Measurements from ENCODE around the gene CSRP1. TPM values are rescaled to one million over a fixed set of nuclear protein-coding genes. Genes with fewer than 3 reads are reported as not detected.
A peak's percentile ranks its signal among the peaks of the same experiment; 100 is the strongest.
"Not testable (repeated sequence)": the region's sequence is repeated elsewhere in the genome, so short reads cannot be mapped to it uniquely, and the experiment has no call there.

The CSRP1 gene
- total RNA-seq, 2 experiments from 2014 or later: 46.4 to 89.8 TPM

DNA sequence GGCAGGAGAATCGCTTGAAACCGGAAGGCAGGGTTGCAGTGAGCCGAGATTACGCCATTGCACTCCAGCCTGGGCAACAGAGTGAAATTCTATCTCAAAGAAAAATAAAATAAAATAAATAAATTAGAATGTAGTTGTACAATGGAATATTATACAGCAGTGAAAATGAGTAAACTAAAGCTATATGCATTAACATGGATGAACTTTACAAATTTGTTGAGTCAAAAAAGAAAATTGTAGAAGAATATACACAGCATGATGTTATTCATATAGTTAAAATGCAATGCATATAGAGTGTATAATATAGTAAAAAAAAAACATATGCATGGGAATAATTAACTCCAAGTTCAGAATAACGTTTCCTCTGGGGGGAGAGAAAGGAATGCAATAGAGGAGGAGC lies 21.0 kb upstream of the CSRP1 start:
- no peaks in the 10 kb centered on the region for H3K4me1 ChIP-seq (ENCODE audit: insufficient read depth, low read length, poor library complexity, severe bottlenecking)
- no peaks in the 10 kb centered on the region for H3K79me2 ChIP-seq (ENCODE audit: insufficient read depth, low read depth, low read length)
- ChIA-PET POLR2A (interaction anchor here (0.6 to 0.7 kb wide), 2 partner anchors 19 to 223 kb away, joined by 3 read pairs; no protein-coding TSS in a partner anchor), CTCF (ENCODE audit: unreplicated experiment) (no interaction called here)
- no peak overlapping the region for H3K4me2 ChIP-seq (ENCODE audit: low read length)
- no peak for DNase-seq (ENCODE audit: low spot score)
- H3K4me3 ChIP-seq (ENCODE audit: low read depth, low read length, poor library complexity, severe bottlenecking): no peak overlapping the region
- intact Hi-C loops (cut with micrococcal nuclease; ENCODE audit: unreplicated experiment): no loop called here
- H3K9me2 ChIP-seq (ENCODE audit: insufficient read depth, low read length): no peaks in the 10 kb centered on the region
- TF ChIP-seq EZH2phosphoT487 (IDR thresholded peaks at IDR 0.05; ENCODE audit: borderline replicate concordance, low read depth, low read length): no peak
- TF ChIP-seq, protein P1, sequence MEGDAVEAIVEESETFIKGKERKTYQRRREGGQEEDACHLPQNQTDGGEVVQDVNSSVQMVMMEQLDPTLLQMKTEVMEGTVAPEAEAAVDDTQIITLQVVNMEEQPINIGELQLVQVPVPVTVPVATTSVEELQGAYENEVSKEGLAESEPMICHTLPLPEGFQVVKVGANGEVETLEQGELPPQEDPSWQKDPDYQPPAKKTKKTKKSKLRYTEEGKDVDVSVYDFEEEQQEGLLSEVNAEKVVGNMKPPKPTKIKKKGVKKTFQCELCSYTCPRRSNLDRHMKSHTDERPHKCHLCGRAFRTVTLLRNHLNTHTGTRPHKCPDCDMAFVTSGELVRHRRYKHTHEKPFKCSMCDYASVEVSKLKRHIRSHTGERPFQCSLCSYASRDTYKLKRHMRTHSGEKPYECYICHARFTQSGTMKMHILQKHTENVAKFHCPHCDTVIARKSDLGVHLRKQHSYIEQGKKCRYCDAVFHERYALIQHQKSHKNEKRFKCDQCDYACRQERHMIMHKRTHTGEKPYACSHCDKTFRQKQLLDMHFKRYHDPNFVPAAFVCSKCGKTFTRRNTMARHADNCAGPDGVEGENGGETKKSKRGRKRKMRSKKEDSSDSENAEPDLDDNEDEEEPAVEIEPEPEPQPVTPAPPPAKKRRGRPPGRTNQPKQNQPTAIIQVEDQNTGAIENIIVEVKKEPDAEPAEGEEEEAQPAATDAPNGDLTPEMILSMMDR (conservative IDR thresholded peaks at IDR 0.05; ENCODE audit: low read length): no peak
- no peak overlapping the region for H3K27ac ChIP-seq (ENCODE audit: low read depth, low read length, poor library complexity, severe bottlenecking)
- H2AFZ ChIP-seq (ENCODE audit: low read length): no peak overlapping the region
- H3K36me3 ChIP-seq (ENCODE audit: insufficient read depth, low read length): no peaks in the 10 kb centered on the region; the same call in 1 of the 2 replicates
- BruUV-seq (replicated peaks): no TSS peak
- H4K20me1 ChIP-seq (ENCODE audit: insufficient read depth, low read length): no peaks in the 10 kb centered on the region
- no peaks in the 10 kb centered on the region for H3K9me3 ChIP-seq (ENCODE audit: low read length)

DNA sequence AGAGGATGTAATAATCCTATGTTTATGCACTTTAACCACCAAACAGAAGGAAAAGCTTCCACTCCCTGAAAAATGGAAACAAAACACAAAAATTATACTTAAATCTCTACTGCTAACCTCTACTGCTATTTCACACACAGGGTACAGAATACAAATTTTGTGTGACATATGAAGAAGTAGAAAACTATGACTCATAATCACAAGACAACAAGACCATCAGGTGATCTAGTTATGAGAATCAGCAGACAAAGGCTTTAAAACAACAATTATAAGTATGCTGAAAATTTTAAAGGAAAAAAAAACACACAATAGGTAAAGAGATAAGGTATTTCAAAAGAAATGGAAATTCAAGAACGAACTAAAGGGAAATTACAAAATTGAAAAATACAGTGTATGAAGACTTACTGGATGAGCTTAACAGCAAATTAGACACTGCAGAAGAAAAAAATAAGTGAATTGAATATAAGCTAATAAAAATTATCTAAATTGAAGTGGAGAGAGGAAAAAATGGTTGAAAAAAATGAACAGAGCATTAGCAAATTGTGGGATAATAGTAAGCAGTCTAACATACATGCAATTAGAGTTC lies 18.4 kb upstream of the CSRP1 start:
- BruUV-seq (replicated peaks): TSS peak; percentile 35
- H2AFZ ChIP-seq (ENCODE audit: low read length): no peak overlapping the region
- intact Hi-C loops (cut with micrococcal nuclease; ENCODE audit: unreplicated experiment): no loop called here
- H3K4me2 ChIP-seq (ENCODE audit: low read length): no peak overlapping the region
- no peaks in the 10 kb centered on the region for H3K9me3 ChIP-seq (ENCODE audit: low read length)
- no peaks in the 10 kb centered on the region for H3K79me2 ChIP-seq (ENCODE audit: insufficient read depth, low read depth, low read length)
- H3K36me3 ChIP-seq (ENCODE audit: insufficient read depth, low read length): no peaks in the 10 kb centered on the region; the same call in 1 of the 2 replicates
- TF ChIP-seq, protein P1 (conservative IDR thresholded peaks at IDR 0.05; ENCODE audit: low read length): no peak
- TF ChIP-seq EZH2phosphoT487 (IDR thresholded peaks at IDR 0.05; ENCODE audit: borderline replicate concordance, low read depth, low read length): no peak
- H3K27ac ChIP-seq (ENCODE audit: low read depth, low read length, poor library complexity, severe bottlenecking): no peak overlapping the region
- no peaks in the 10 kb centered on the region for H4K20me1 ChIP-seq (ENCODE audit: insufficient read depth, low read length)
- no peak for DNase-seq (ENCODE audit: low spot score)
- ChIA-PET POLR2A (no interaction called here), CTCF (ENCODE audit: unreplicated experiment) (no interaction called here)
- H3K4me3 ChIP-seq (ENCODE audit: low read depth, low read length, poor library complexity, severe bottlenecking): no peak overlapping the region
- no peaks in the 10 kb centered on the region for H3K4me1 ChIP-seq (ENCODE audit: insufficient read depth, low read length, poor library complexity, severe bottlenecking)
- no peaks in the 10 kb centered on the region for H3K9me2 ChIP-seq (ENCODE audit: insufficient read depth, low read length)

DNA sequence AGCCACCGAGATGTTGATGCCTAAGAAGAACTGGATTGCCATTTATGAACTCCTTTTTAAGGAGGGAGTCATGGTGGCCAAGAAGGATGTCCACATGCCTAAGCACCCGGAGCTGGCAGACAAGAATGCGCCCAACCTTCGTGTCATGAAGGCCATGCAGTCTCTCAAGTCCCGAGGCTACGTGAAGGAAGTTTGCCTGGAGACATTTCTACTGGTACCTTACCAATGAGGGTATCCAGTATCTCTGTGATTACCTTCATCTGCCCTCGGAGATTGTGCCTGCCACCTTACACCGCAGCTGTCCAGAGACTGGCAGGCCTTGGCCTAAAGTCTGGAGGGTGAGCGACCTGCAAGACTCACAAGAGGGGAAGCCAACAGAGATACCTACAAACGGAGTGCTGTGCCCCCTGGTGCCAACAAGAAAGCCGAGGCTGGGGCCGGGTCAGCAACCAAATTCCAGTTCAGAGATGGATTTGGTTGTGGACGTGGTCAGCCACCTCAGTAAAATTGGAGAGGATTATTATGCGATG lies 13.2 kb upstream of the CSRP1 start:
- intact Hi-C loops (cut with micrococcal nuclease; ENCODE audit: unreplicated experiment); H3K9me3 ChIP-seq (ENCODE audit: low read length); BruUV-seq (replicated peaks); H3K79me2 ChIP-seq (ENCODE audit: insufficient read depth, low read depth, low read length); H3K36me3 ChIP-seq (ENCODE audit: insufficient read depth, low read length); H3K9me2 ChIP-seq (ENCODE audit: insufficient read depth, low read length); H3K4me2 ChIP-seq (ENCODE audit: low read length); DNase-seq (ENCODE audit: low spot score); H2AFZ ChIP-seq (ENCODE audit: low read length); CTCF ChIA-PET (ENCODE audit: unreplicated experiment); H3K4me1 ChIP-seq (ENCODE audit: insufficient read depth, low read length, poor library complexity, severe bottlenecking); H3K4me3 ChIP-seq (ENCODE audit: low read depth, low read length, poor library complexity, severe bottlenecking); H4K20me1 ChIP-seq (ENCODE audit: insufficient read depth, low read length); H3K27ac ChIP-seq (ENCODE audit: low read depth, low read length, poor library complexity, severe bottlenecking): not testable (repeated sequence)
- POLR2A ChIA-PET: interaction anchor here (0.6 kb wide), 1 partner anchor 314 kb away, joined by 3 read pairs; no protein-coding TSS in a partner anchor
